HCEC 1CT (cell line): ENCODE results near the gene SH3D19.
"Not testable (repeated sequence)": the region's sequence is repeated elsewhere in the genome, so short reads cannot be mapped to it uniquely, and the experiment has no call there.

Experiments
- DNase-seq: peaks from one replicate; pipeline ENCODE4 v3.0.0-alpha.2; 2017

Gene SH3D19

GRCh38 chr4:151325111-151325948 is at the start of gene SH3D19:
Gene SH3D19, minus strand, starts transcription at chr4:151325605. Its CDS starts 253 bp downstream, at chr4:151325352.
- DNase-seq: peak; percentile 30

- DNase-seq: peak; percentile 65
Measured at GRCh38 chr4:151362404-151363164, 37.2 kb upstream of the SH3D19 start.

- DNase-seq: no peak
Measured at GRCh38 chr4:151361966-151362365, 36.6 kb upstream of the SH3D19 start.

- no peak for DNase-seq
Measured at GRCh38 chr4:151361126-151361525, 35.7 kb upstream of the SH3D19 start.

- DNase-seq: no peak
Measured at GRCh38 chr4:151359576-151359975, 34.2 kb upstream of the SH3D19 start.

GRCh38 chr4:151358266-151358665 is 32.9 kb upstream of the SH3D19 start:
- DNase-seq: no peak

GRCh38 chr4:151356510-151356909 is 31.1 kb upstream of the SH3D19 start:
- DNase-seq: peak; percentile 36

GRCh38 chr4:151355155-151355554 is 29.8 kb upstream of the SH3D19 start:
- no peak for DNase-seq

GRCh38 chr4:151347490-151348235 is 22.3 kb upstream of the SH3D19 start:
- DNase-seq: no peak

- DNase-seq: no peak
Measured at GRCh38 chr4:151344948-151345347, 19.5 kb upstream of the SH3D19 start.

GRCh38 chr4:151340751-151341385 is 15.5 kb upstream of the SH3D19 start:
- DNase-seq: no peak

- no peak for DNase-seq
Measured at GRCh38 chr4:151339467-151339866, 14.1 kb upstream of the SH3D19 start.

- no peak for DNase-seq
Measured at GRCh38 chr4:151331276-151332042, 6.1 kb upstream of the SH3D19 start.

GRCh38 chr4:151329217-151330007 is 4.0 kb upstream of the SH3D19 start:
- DNase-seq: peak; percentile 16

GRCh38 chr4:151325949-151326246 is 493 bp upstream of the SH3D19 start:
- no peak for DNase-seq

- DNase-seq: peak; percentile 49
Measured at GRCh38 chr4:151324752-151325110, 674 bp downstream of the SH3D19 start.

GRCh38 chr4:151324124-151324751 is 1.2 kb downstream of the SH3D19 start:
- no peak for DNase-seq

- no peak for DNase-seq
Measured at GRCh38 chr4:151323667-151324066, 1.7 kb downstream of the SH3D19 start.

- DNase-seq: no peak
Measured at GRCh38 chr4:151322570-151322969, 2.8 kb downstream of the SH3D19 start.

GRCh38 chr4:151322161-151322560 is 3.2 kb downstream of the SH3D19 start:
- DNase-seq: not testable (repeated sequence)

- no peak for DNase-seq
Measured at GRCh38 chr4:151321586-151321985, 3.8 kb downstream of the SH3D19 start.
